ENCODE data around the gene IL17RD. TPM values are rescaled to one million over a fixed set of nuclear protein-coding genes. Genes with fewer than 3 reads are reported as not detected.
A peak's percentile ranks its signal among the peaks of the same experiment; 100 is the strongest.

IL17RD gene
- polyA plus RNA-seq, 3 donors = not detected

DNA sequence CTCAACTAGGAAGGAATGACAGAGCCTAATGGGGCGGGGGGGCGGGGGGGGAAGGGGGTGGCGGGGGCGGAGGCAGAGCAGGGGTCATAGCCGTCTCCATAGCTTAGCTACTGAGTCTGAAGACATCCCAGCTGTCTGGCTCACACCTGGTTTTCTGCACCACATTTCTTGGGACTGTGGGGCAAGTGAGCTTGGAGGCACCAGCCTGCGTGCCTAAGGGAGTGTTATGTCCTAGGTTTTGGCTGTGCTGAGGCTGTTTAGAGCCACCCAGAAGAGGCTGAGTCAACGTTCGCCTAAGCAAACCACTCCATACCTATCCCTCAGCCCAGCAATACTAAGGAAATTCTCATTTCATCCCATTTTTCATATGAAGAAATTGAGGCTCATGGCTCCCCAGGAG lies 1.4 kb downstream of the IL17RD start:
- no peak overlapping the region for H2AFZ ChIP-seq (ENCODE audit: insufficient read depth, low read depth, low read length, poor library complexity, severe bottlenecking)
- no peak overlapping the region for H3K27ac ChIP-seq (ENCODE audit: low read depth in 1 of 2, low read length in 2 of 2)
- H3K36me3 ChIP-seq (replicated peaks in 1 of 2; ENCODE audit: control insufficient read depth in 1 of 2, insufficient read depth in 2 of 2, low read length in 2 of 2) = no peaks in the 10 kb centered on the region
- peaks cover 84 to 98% (median 90%) of the 10 kb centered on the region in 3 donors for H3K27me3 Mint-ChIP-seq (ENCODE audit: low read depth in 3 of 3)
- peaks cover 0 to 14% (median 7%) of the 10 kb centered on the region in 7 donors for H3K9me3 Mint-ChIP-seq
- DNase-seq = no peak
- peaks cover 81 to 90% of the 10 kb centered on the region in 2 donors for H3K27me3 ChIP-seq (ENCODE audit: control insufficient read depth in 2 of 2, insufficient read depth in 2 of 2, low read length in 2 of 2)
- 20% methylated on average over 1 of the region's 8 CpGs for WGBS (ENCODE audit: insufficient coverage)
- intact Hi-C loops (cut with micrococcal nuclease) = no loop called here
- peaks cover 0 to 11% of the 10 kb centered on the region in 2 donors for H3K36me3 Mint-ChIP-seq
- H3K9ac ChIP-seq (ENCODE audit: insufficient read depth, low read length, poor library complexity, severe bottlenecking) = no peak overlapping the region
- no peaks in the 10 kb centered on the region for H4K20me1 ChIP-seq (ENCODE audit: insufficient read depth, low read length)
- H3K4me3 ChIP-seq (replicated peaks in 1 of 3; ENCODE audit: low read depth in 2 of 3, low read length in 3 of 3) = peak overlapping the region in 1 of 3 experiments; percentile 74
- TF ChIP-seq, protein P1, sequence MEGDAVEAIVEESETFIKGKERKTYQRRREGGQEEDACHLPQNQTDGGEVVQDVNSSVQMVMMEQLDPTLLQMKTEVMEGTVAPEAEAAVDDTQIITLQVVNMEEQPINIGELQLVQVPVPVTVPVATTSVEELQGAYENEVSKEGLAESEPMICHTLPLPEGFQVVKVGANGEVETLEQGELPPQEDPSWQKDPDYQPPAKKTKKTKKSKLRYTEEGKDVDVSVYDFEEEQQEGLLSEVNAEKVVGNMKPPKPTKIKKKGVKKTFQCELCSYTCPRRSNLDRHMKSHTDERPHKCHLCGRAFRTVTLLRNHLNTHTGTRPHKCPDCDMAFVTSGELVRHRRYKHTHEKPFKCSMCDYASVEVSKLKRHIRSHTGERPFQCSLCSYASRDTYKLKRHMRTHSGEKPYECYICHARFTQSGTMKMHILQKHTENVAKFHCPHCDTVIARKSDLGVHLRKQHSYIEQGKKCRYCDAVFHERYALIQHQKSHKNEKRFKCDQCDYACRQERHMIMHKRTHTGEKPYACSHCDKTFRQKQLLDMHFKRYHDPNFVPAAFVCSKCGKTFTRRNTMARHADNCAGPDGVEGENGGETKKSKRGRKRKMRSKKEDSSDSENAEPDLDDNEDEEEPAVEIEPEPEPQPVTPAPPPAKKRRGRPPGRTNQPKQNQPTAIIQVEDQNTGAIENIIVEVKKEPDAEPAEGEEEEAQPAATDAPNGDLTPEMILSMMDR (IDR thresholded peaks at IDR 0.05) = no peak
- H3K4me1 Mint-ChIP-seq = peaks cover 19% of the 10 kb centered on the region
- peaks cover 15 to 20% of the 10 kb centered on the region in 2 donors for H3K4me1 ChIP-seq (ENCODE audit: control insufficient read depth in 1 of 2, insufficient read depth in 2 of 2, low read length in 2 of 2)
- peak overlapping the region; percentile 80 to 93 for H3K4me3 Mint-ChIP-seq
- peak overlapping the region; percentile 93 for H3K4me2 ChIP-seq (replicated peaks; ENCODE audit: extremely low read depth, low read length, poor library complexity, severe bottlenecking)
- H3K9me3 ChIP-seq (replicated peaks in 1 of 2; ENCODE audit: control insufficient read depth in 1 of 2, insufficient read depth in 1 of 2, low read length in 2 of 2) = peaks cover 0 to 13% of the 10 kb centered on the region in 2 donors
- H3K79me2 ChIP-seq (ENCODE audit: insufficient read depth, low read length) = no peaks in the 10 kb centered on the region
- H3K27ac Mint-ChIP-seq = no peak overlapping the region

DNA sequence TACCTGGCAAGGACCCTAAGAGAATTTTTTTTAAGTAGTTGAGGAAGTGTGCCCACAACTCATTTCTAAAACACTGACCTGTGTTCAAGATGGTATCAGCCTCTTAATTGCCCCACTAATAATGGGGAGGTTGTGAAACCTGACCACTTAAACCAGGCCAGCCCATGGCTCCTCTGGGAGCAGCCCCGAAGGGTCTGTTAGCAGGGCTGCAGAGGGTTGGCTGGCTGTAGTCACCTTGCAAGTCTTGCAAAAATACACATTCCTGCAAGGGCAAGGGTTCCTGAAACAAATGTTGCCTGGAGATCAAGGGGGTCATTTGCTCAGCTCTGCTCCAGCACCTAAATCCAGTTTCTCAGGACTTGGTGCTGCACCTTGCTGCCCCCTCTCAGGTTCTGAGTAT lies 3.2 kb downstream of the IL17RD start:
- Histone ChIP-seq H3K36me3 (replicated peaks in 1 of 2; ENCODE audit: control insufficient read depth in 1 of 2, insufficient read depth in 2 of 2, low read length in 2 of 2) (no peaks in the 10 kb centered on the region), H3K27me3 (ENCODE audit: control insufficient read depth in 2 of 2, insufficient read depth in 2 of 2, low read length in 2 of 2) (peaks cover 85 to 94% of the 10 kb centered on the region in 2 donors), H3K4me3 (replicated peaks in 1 of 3; ENCODE audit: low read depth in 2 of 3, low read length in 3 of 3) (no peak overlapping the region), H3K27ac (ENCODE audit: low read depth in 1 of 2, low read length in 2 of 2) (no peak overlapping the region), H4K20me1 (ENCODE audit: insufficient read depth, low read length) (no peaks in the 10 kb centered on the region), H3K4me2 (replicated peaks; ENCODE audit: extremely low read depth, low read length, poor library complexity, severe bottlenecking) (no peak overlapping the region), H3K79me2 (ENCODE audit: insufficient read depth, low read length) (no peaks in the 10 kb centered on the region), H3K9me3 (replicated peaks in 1 of 2; ENCODE audit: control insufficient read depth in 1 of 2, insufficient read depth in 1 of 2, low read length in 2 of 2) (peaks cover 0 to 13% of the 10 kb centered on the region in 2 donors), H3K4me1 (ENCODE audit: control insufficient read depth in 1 of 2, insufficient read depth in 2 of 2, low read length in 2 of 2) (peaks cover 15 to 20% of the 10 kb centered on the region in 2 donors), H2AFZ (ENCODE audit: insufficient read depth, low read depth, low read length, poor library complexity, severe bottlenecking) (no peak overlapping the region), H3K9ac (ENCODE audit: insufficient read depth, low read length, poor library complexity, severe bottlenecking) (no peak overlapping the region)
- DNase-seq = no peak
- intact Hi-C loops (cut with micrococcal nuclease) = no loop called here
- Mint-ChIP-seq H3K27ac (no peak overlapping the region), H3K36me3 (peaks cover 3 to 11% of the 10 kb centered on the region in 2 donors), H3K4me3 (peak overlapping the region in 1 of 2 donors; percentile 61), H3K9me3 (peaks cover 0 to 14% (median 7%) of the 10 kb centered on the region in 7 donors), H3K4me1 (peaks cover 19% of the 10 kb centered on the region), H3K27me3 (ENCODE audit: low read depth in 3 of 3) (peaks cover 88 to 97% (median 89%) of the 10 kb centered on the region in 3 donors)
- TF ChIP-seq, protein P1 (IDR thresholded peaks at IDR 0.05) = no peak
- WGBS (ENCODE audit: insufficient coverage) = 23% methylated on average over 1 of the region's 1 CpG

Measured in CD14-positive monocyte (primary cell).